CD4-positive, alpha-beta T cell treated with Interleukin-15 for 1 hour (primary cell): ENCODE measurements around the gene ISCA2.
A peak's percentile ranks its signal among the peaks of the same experiment; 100 is the strongest.
"Not testable (repeated sequence)": the region's sequence is repeated elsewhere in the genome, so short reads cannot be mapped to it uniquely, and the experiment has no call there.

Experiments used
- DNase-seq: peaks from one replicate; pipeline ENCODE4 v3.0.0-alpha.2; 2020

Gene ISCA2, protein sequence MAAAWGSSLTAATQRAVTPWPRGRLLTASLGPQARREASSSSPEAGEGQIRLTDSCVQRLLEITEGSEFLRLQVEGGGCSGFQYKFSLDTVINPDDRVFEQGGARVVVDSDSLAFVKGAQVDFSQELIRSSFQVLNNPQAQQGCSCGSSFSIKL

GRCh38 chr14:74493343-74494261 is at the start of gene ISCA2:
Gene ISCA2, plus strand, starts transcription at chr14:74493765. Its CDS starts 10 bp downstream, at chr14:74493775.
- peak; percentile 100 for DNase-seq

GRCh38 chr14:74444866-74445265 is 48.7 kb upstream of the ISCA2 start:
- DNase-seq = no peak

DNA sequence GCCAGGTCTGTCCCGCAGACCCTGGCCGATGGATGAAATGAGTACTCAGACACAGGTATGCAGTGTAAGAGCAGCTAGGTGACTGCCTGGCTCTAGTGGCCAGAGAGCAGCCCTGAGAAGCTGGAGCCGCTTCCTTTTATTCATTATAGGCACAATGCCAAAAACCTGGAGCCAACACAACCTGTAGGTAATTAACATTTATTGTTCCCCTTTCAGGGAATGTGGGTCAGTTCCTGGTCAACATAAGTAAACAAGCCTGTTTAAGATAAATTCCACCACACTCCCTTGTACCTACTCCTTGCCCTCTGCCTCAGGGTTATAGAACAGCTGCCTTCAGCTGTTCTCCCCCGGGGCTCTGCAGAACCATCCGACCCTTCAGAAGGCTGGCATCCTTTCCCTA is 39.2 kb upstream of the ISCA2 start:
- DNase-seq = not testable (repeated sequence)

GRCh38 chr14:74456684-74457564 is 36.6 kb upstream of the ISCA2 start:
- no peak for DNase-seq

DNA sequence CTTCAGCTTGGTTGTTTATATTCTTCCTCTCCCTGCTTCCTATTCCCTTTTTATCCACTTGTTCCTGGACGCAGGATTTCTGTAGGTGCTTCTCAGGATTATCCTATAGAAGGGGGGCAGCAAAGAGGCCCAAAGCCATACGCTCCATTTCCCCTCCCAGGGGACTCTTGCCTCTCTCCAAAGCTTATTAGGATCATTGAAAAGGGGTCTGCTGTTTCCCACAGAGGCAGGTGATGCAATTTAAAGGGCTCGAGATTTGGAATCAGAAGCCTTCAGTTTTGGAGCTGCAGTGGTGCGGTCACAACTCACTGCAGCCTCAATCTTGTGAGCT is 36.0 kb upstream of the ISCA2 start:
- no peak for DNase-seq

- no peak for DNase-seq
These were observed 34.1 kb upstream of the ISCA2 start for GRCh38 chr14:74459289-74459946.

DNA sequence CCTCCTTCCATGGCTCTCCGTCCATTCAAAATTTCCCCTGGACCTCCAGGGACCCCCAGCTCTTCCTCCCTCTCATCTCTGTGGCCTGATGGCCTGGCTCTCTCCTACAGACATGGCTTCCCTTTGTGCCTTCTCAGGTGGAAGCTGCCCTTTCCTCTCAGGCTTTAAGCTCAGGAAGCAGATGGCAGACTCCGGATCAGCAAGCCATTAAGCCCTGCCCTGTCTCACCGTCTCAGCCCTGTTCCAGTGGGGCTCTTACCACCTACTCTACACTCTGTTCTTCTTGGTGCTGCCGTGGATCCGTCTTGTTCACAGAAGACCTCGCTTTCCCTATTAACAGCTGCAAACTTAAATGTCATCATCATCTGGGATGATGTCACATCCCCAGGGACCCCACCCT is 33.6 kb upstream of the ISCA2 start:
- no peak for DNase-seq

DNA sequence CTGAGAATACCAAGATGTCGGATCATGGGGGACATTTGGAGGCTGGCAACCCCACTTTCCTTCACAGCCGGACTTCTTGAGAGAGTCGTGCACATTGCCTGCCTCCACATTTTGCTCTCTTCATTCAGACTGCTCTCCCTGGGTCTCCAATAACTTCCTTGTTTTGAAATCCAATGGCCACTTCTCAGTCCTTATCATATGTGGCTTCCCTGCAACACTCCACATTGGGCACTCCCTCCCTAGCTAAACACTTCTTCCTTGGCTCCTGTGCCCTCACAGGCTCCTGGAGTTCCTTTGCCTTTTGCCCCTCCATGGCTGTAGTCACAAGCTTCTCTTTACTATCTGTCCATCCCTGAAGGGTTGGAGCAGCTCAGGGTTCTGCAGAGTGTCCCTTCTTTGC is 30.6 kb upstream of the ISCA2 start:
- DNase-seq = no peak

GRCh38 chr14:74463697-74464096 is 29.9 kb upstream of the ISCA2 start:
- DNase-seq = no peak

DNA sequence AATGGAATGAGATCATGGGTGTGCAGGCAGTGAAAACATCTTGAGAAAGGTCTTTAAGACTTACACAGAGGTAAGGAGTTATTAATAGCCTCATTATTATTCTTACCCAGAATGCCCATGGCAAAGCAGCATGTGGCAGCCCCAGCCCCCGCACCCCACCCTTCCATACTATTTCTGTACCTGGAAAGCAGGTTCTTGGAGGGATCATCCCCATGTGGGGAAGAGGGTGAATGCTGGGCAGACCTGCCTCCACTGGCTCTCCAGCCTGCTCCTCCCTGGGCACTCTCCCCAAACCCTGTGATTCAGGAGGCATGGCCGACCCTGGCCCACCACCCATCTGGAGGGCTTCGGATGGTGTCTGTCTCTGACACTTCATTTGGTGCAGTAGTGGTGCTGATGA is 28.8 kb upstream of the ISCA2 start:
- no peak for DNase-seq

GRCh38 chr14:74465335-74465734 is 28.2 kb upstream of the ISCA2 start:
- no peak for DNase-seq

DNA sequence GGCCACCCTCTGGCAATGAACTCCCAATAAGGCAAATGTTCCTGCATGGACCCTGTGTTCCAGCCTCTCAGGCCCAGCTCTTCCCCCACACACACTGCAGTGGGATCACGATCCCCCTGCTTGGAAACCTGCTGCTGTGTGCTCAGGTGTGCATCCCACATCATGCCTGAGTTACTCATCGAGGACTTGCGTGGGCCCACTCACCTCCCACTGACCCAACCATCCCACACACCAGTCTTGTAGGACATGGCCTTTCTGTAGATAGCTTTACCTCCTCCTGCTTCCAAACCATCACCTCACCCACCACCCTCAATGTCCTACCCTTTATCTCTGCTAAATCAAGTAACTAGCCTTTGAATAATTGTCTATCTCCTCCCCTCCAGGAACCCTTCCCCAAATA is 25.1 kb upstream of the ISCA2 start:
- no peak for DNase-seq

DNA sequence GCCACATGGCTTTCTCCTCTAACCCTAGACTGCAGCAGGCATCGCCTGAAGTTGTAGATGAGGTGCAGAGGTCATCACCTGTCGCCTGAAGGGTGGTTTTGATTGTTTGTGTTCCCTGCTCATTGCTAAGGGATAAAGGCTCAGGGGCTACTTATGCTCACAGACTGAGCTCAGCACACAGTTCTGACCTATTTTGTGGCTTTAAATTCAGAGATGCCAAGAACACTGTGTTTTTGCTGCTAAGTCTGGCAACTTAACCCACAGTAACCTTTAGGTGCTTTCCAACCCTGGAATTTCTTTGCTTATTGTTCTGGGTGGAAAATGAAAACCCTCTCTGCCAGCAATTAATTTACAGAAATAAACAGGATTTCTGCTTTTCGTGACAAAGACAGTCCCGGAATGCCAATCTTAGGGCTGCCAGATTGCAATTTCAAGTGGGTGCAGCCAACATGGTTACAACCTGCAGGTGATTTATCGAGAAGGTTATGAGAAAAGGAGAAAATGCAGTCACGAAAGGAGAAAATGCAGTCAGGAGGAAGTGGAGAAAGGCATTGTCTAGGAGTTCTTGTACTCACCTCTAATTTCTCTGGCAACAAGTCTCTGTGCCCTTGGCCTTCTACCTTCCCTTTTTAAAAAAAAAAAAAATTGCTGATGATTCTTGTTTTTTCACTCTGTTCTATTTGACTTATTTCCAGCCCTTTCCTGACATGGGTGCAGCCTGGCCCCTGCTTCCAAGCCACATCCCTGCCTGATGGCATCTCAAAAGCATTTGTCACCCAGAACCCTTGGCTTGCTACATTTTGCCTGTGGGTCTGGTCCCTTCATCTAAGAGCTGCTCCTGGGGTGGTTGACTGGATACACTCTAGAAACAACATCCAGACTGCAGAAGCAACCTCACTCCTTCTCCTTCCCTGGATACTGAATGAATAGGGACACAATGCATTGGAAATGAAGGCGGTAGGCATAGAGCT is 23.7 kb upstream of the ISCA2 start:
- no peak for DNase-seq

DNA sequence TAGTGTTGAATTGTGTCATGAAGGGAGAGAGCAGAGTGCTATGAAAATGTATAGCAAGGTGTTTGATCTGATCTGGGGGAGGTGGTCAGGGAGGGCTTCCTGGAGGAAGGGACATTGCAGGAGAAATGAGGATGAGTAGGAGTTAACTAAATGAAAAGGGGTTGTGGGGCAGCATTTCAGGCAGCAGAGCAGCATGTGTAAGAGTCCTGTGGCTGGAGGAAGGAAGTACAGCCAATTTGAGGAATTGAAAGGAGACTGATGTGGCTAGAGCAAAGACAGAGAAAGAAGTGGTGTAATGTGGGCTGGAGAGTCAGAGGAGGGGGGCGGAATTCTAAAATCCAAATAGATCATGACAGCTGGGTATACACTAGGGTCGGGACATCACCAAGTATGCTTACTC is 21.0 kb upstream of the ISCA2 start:
- DNase-seq = no peak

DNA sequence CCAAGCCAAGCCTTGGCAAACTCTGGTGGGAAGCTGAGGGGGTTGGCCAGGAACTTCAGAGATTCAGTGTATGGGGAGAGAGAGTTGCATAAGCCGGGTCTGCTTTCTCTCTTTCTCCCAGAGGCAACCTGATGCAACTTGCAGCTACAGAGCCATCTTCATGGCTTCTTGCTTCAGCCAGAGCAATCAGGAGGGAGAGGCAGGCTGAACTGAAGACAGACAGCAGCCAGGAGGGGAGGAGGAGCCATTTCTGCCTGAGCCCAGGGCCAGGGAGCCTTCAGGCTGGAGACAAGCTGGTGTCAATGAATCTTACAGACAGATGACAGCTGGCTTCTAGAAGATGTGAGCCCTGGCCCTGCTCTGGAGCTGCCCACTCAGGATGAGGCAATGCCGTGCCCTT is 19.2 kb upstream of the ISCA2 start:
- DNase-seq = no peak

DNA sequence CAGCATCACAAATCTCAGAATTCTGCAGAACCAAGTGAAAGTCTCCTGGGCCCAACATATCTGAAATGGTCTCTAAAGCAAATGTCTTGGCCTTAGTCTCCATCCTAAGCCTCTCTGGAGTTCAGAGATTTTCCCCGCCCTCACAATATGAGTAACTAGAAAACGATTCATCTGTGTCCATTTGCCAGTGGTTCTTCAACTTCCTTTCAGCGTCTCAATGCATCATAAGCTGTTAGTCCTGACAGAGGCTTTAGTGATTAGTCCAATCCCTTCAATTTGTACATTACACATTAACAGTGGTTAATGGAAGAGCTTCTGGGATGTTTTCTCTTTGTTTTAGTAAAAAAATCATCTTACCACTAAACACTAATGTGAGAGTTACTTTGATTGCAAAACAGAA is 17.9 kb upstream of the ISCA2 start:
- DNase-seq = no peak

GRCh38 chr14:74476107-74476506 is 17.5 kb upstream of the ISCA2 start:
- no peak for DNase-seq

DNA sequence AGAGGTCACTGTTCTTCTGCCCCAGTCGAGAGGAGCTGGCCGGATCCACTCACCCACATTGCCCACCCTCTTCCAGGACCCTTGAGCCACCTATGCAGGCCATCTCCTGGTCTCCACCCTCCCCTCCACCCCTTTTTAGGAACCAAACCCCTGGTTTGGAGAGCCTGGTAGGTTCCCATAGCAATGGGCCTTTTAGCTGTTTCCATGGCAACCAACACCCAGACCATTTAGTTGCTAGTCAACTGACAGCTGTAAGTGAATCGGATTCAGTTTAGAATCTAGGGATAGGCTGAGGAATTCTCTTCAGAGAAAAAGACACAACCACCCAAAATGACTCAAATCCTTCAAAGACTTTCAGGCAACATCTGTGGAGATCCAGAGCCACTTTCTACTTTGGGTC is 17.0 kb upstream of the ISCA2 start:
- no peak for DNase-seq

DNA sequence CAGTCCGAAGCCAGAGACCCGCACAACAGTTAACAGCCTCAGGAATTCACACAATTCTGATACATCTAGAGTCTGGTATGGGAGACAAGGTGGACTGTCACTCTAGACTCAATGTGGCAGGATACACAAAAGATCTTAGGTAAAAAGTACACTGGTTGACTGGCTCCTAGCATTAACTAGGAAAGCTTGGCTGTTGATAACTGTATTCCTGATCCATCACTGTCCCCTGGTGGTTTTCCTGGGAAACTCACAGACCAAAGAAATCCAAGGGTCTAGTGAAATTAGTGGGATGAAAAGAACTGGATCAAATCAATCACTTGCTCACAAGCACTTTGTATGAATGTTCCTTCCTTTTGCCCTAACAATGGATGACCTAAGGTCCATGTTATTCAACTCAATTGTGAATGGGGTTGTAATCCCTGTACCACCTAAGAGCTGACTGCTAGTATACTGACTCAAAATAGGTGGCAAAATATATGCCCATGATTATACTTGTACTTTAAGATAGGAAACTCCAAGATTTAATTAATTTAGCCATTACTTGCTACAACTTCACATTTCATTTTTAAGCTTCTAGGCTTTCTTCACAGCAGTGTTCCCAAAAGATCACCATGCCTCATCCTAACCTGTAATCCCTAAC is 14.4 kb upstream of the ISCA2 start:
- no peak for DNase-seq

DNA sequence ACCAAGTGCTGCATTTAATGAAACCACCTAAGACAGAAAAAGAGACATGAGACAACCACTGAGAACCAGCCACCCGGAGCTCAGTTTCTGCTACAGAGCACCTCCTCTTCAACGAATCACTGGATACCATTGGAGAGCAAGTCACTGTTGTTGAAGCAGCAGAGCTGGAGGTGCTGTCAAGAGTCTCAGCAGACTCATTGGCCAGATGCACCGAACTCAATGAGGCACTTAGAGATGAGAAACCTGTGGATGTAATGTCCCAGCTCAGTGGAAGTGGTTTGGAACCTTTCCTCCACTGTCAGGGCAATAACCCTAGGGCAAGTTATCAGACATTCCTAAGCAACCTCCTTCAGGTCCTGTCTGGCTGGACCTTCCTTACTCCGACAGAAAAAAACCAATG is 13.5 kb upstream of the ISCA2 start:
- DNase-seq = no peak

GRCh38 chr14:74482571-74482970 is 11.0 kb upstream of the ISCA2 start:
- no peak for DNase-seq
